K562 (cell line): ENCODE data around the gene CCL15. TPM values are rescaled to one million over a fixed set of nuclear protein-coding genes. Genes with fewer than 3 reads are reported as not detected.

Experiments
- ATAC-seq: fragments of 200-7000 bp; cut with Tn5 transposase; 3 replicates; pipeline ENCODE4 v1.9.1; 2020; ENCODE audit warnings: moderate library complexity
- BruUV-seq: library from RNA; stranded (reverse); fragments of 400-500 nt; replicated peaks from 2 replicates; lab custom pipeline; 2021; lab: Mats Ljungman, UMichigan
- CTCF ChIA-PET: fragments of 300-600 bp; formaldehyde crosslinking; extraction: SDS; loops from one replicate; lab custom pipeline; 2021; ENCODE audit warnings: low intra/inter-chr PET ratio; lab: Yijun Ruan, JAX
- POLR2A ChIA-PET: fragments of 300-600, 350-650 bp; sonication (Branson Sonifier 250); formaldehyde crosslinking; extraction: SDS; loops from one replicate; lab custom pipeline; 2021; ENCODE audit warnings: antibody characterized with exemption, inconsistent platforms; lab: Yijun Ruan, JAX
- DNase-seq, 4 experiments: peaks; one replicate each; pipeline versions ENCODE4 v3.0.0 to v3.0.0-alpha.2; 2011 to 2018; ENCODE audit warnings: low spot score in 3 of 4, mixed read lengths in 3 of 4; ENCODE audit errors: extremely low read depth in 1 of 4
- FAIRE-seq: peaks from 2 replicates; lab custom pipeline; 2011; peaks lifted over from hg19 to GRCh38; lab: Jason Lieb, UNC
- H2AFZ ChIP-seq: 2 replicates; pipeline ENCODE4 v1.6.0; 2011; ENCODE audit warnings: low read depth, low read length, control low read depth, inconsistent platforms
- H3K27ac ChIP-seq: fragments of 200-600 bp; 3 replicates; pipeline ENCODE4 v1.8.0; 2011; ENCODE audit warnings: low read depth, mild to moderate bottlenecking, control low read depth, inconsistent platforms, low read length, moderate library complexity, mixed read lengths; ENCODE audit errors: extremely low read depth
- H3K27me3 ChIP-seq, 2 experiments: fragments of 300-600 bp in 1 of 2; 2 replicates in 1 of 2; 3 replicates in 1 of 2; pipeline versions ENCODE4 v1.6.0 to v1.8.0; 2011; ENCODE audit warnings: inconsistent platforms in 2 of 2, low read length in 2 of 2, mild to moderate bottlenecking in 1 of 2, mixed read lengths in 1 of 2, moderate library complexity in 1 of 2; ENCODE audit not compliant: control insufficient read depth in 2 of 2, insufficient read depth in 2 of 2
- H3K36me3 ChIP-seq: fragments of 300-600 bp; 3 replicates; pipeline ENCODE4 v1.8.0; 2011; ENCODE audit warnings: mild to moderate bottlenecking, low read length, inconsistent platforms; ENCODE audit not compliant: control insufficient read depth, insufficient read depth
- H3K4me1 ChIP-seq, 2 experiments: fragments of 200-600 bp in 1 of 2; replicated peaks in 1 of 2; 2 replicates in 1 of 2; 3 replicates in 1 of 2; pipeline versions ENCODE4 v1.5.1 to v1.8.0; 2011; ENCODE audit warnings: inconsistent platforms in 2 of 2, low read length in 2 of 2, mild to moderate bottlenecking in 1 of 2, mixed read lengths in 1 of 2, moderate library complexity in 1 of 2; ENCODE audit not compliant: control insufficient read depth in 2 of 2, insufficient read depth in 2 of 2
- H3K4me2 ChIP-seq: 2 replicates; pipeline ENCODE4 v1.6.1; 2011; ENCODE audit warnings: low read length, control low read depth, inconsistent platforms, mixed read lengths; ENCODE audit not compliant: insufficient read depth
- H3K4me3 ChIP-seq: fragments of 200-600 bp; sonication (generic), shearing (Covaris generic); 2 replicates; pipeline ENCODE4 v1.5.1; 2016; ENCODE audit warnings: control low read depth, inconsistent platforms
- H3K79me2 ChIP-seq: fragments of 200-600 bp; 3 replicates; pipeline ENCODE4 v1.8.0; 2011; ENCODE audit warnings: low read length, inconsistent platforms; ENCODE audit not compliant: control insufficient read depth, insufficient read depth
- H3K9ac ChIP-seq, 2 experiments: 2 replicates each; pipeline versions ENCODE4 v1.6.0 to v1.6.1; 2011; ENCODE audit warnings: low read depth in 2 of 2, low read length in 2 of 2, control low read depth in 1 of 2, inconsistent platforms in 1 of 2, mild to moderate bottlenecking in 1 of 2, mixed read lengths in 1 of 2; ENCODE audit not compliant: insufficient read depth in 1 of 2
- H3K9me1 ChIP-seq: one replicate; pipeline ENCODE4 v1.6.0; 2011; ENCODE audit warnings: inconsistent platforms, mild to moderate bottlenecking, low read length, moderate library complexity; ENCODE audit not compliant: control insufficient read depth, insufficient read depth
- H3K9me3 ChIP-seq: replicated peaks from 2 replicates; pipeline ENCODE4 v1.5.1; 2011; ENCODE audit warnings: low read depth, low read length, inconsistent platforms; ENCODE audit not compliant: control insufficient read depth, insufficient read depth
- H4K20me1 ChIP-seq: replicated peaks from 2 replicates; pipeline ENCODE4 v1.6.1; 2011; ENCODE audit warnings: low read length, inconsistent platforms, mixed read lengths; ENCODE audit not compliant: control insufficient read depth, insufficient read depth
- ATF3 ChIP-seq, 2 experiments: fragments of 450-650 bp in 1 of 2; sonication (generic) in 1 of 2; formaldehyde crosslinking in 1 of 2; IDR thresholded peaks in 1 of 2; conservative IDR thresholded peaks in 1 of 2; 2 replicates each; pipeline versions ENCODE4 v1.6.1 to v1.8.1; 2016 to 2023; ENCODE audit warnings: mild to moderate bottlenecking in 2 of 2, moderate library complexity in 2 of 2, inconsistent platforms in 1 of 2, missing genetic modification reagents in 1 of 2
- CEBPB ChIP-seq: fragments of 450-650 bp; IDR thresholded peaks from 2 replicates; pipeline ENCODE4 v1.6.1; 2016; ENCODE audit warnings: missing genetic modification characterization, missing compliant biosample characterization
- CGGBP1 ChIP-seq: fragments of 250-450 bp; sonication (Bioruptor Pico); IDR thresholded peaks from 2 replicates; pipeline ENCODE4 v1.9.0; 2021; ENCODE audit warnings: mild to moderate bottlenecking
- CREBBP ChIP-seq: IDR thresholded peaks from one replicate; pipeline ENCODE4 v1.6.1; 2012; ENCODE audit warnings: low read depth, mild to moderate bottlenecking, control low read depth, inconsistent platforms, low read length
- KDM4B ChIP-seq, 2 experiments: fragments of 450-650 bp in 1 of 2; sonication (generic) in 1 of 2; IDR thresholded peaks; 2 replicates each; pipeline ENCODE4 v1.6.1; 2016 to 2017; ENCODE audit warnings: borderline replicate concordance in 2 of 2, antibody characterized with exemption in 1 of 2, low read depth in 1 of 2, mild to moderate bottlenecking in 1 of 2
- NCOR1 ChIP-seq: fragments of 450-650 bp; IDR thresholded peaks from 2 replicates; pipeline ENCODE4 v1.6.1; 2016; ENCODE audit warnings: mild to moderate bottlenecking, moderate library complexity
- PTRF ChIP-seq: fragments of 450-650 bp; IDR thresholded peaks from 2 replicates; pipeline ENCODE4 v1.6.1; 2016; ENCODE audit warnings: mild to moderate bottlenecking, missing genetic modification characterization, missing compliant biosample characterization
- RBM14 ChIP-seq: fragments of 200-400 bp; formaldehyde crosslinking; IDR thresholded peaks from 2 replicates; pipeline ENCODE4 v1.6.1; 2018; ENCODE audit warnings: low read depth, mild to moderate bottlenecking, low read length, moderate library complexity, borderline replicate concordance; ENCODE audit not compliant: insufficient read depth
- SMAD2 ChIP-seq: fragments of 150-350 bp; IDR thresholded peaks from 2 replicates; pipeline ENCODE4 v1.6.1; 2014; ENCODE audit warnings: low read depth, mild to moderate bottlenecking, low read length
- TEAD1 ChIP-seq, 2 experiments: fragments of 450-650 bp in 1 of 2; sonication (generic) in 1 of 2; formaldehyde crosslinking; IDR thresholded peaks; 2 replicates each; pipeline versions ENCODE4 v1.4.0 to v1.8.0; 2020 to 2022; ENCODE audit warnings: mild to moderate bottlenecking in 2 of 2, missing genetic modification reagents in 1 of 2
- ZBTB7A ChIP-seq: IDR thresholded peaks from 2 replicates; pipeline ENCODE4 v1.6.1; 2011; ENCODE audit warnings: low read depth, mild to moderate bottlenecking, low read length, moderate library complexity, borderline replicate concordance; ENCODE audit not compliant: control insufficient read depth
- ZNF354B ChIP-seq: fragments of 250-450 bp; sonication (Bioruptor Pico); IDR thresholded peaks from 2 replicates; pipeline ENCODE4 v1.4.0; 2020
- WGBS: fragments of 100-300 bp; shearing (Covaris generic); methylation state at CpG from one replicate; pipeline ENCODE4 v1.1.6; 2016; ENCODE audit warnings: low coverage, mixed read lengths; ENCODE audit not compliant: insufficient coverage; ENCODE audit errors: missing lambda C conversion rate; 5-methylcytosine and 5-hydroxymethylcytosine counted together
- in situ Hi-C: fragments of 300-500 bp; cut with MboI; formaldehyde crosslinking; loops from 4 replicates; pipeline ENCODE4 v1.15.0; 2018; ENCODE audit warnings: inconsistent platforms, mixed read lengths
- intact Hi-C: fragments of 100-400 bp; cut with micrococcal nuclease; formaldehyde crosslinking; loops from 2 replicates; pipeline ENCODE4 v1.14.2; 2022
- polyA plus RNA-seq, 8 experiments: library from polyadenylated mRNA; depleted of rRNA in 4 of 8; stranded (reverse) in 5 of 8; unstranded in 3 of 8; fragments of >200 nt; fragmentation: Nextera tagmentation in 2 of 8; fragmentation: Illumina TruSeq in 1 of 8; extraction: Ambion mirVana in 2 of 8; extraction: Trizol in 1 of 8; gene quantifications; 2 replicates each; pipeline versions ENCODE4 v1.2.1 to v1.2.3, GENCODE V29; 2011 to 2014; ENCODE audit warnings: inconsistent platforms in 1 of 8, missing spikeins in 1 of 8
- total RNA-seq, 7 experiments: library from RNA; depleted of rRNA in 6 of 7; stranded (reverse); fragments of >200 nt in 6 of 7; fragmentation: Illumina TruSeq in 2 of 7; extraction: Trizol in 2 of 7; gene quantifications; 2 replicates each; pipeline versions ENCODE4 v1.2.1 to v1.2.3, GENCODE V29; 2011 to 2021; ENCODE audit warnings: low replicate concordance in 1 of 7
- TF ChIP-seq, protein P1 (sequence below): fragments of 450-650 bp; IDR thresholded peaks from 2 replicates; pipeline ENCODE4 v1.6.1; 2016; ENCODE audit warnings: borderline replicate concordance
- TF ChIP-seq, protein P2 (sequence below): fragments of 250-450 bp; sonication (Bioruptor Pico); IDR thresholded peaks from 2 replicates; pipeline ENCODE4 v1.5.0; 2021; ENCODE audit warnings: mild to moderate bottlenecking, borderline replicate concordance
- TF ChIP-seq, protein P3 (sequence below), 2 experiments: fragments of 450-650 bp in 1 of 2; sonication (generic) in 1 of 2; formaldehyde crosslinking; conservative IDR thresholded peaks; 2 replicates each; pipeline versions ENCODE4 v1.4.0 to v1.8.1; 2020 to 2022; ENCODE audit warnings: mild to moderate bottlenecking in 1 of 2, missing genetic modification reagents in 1 of 2

CCL15 gene
- total and polyA plus RNA-seq, 9 of the 15 experiments (the other 6 are each of a cell fraction or from before 2014, with no cell fraction given) = not detected

DNA sequence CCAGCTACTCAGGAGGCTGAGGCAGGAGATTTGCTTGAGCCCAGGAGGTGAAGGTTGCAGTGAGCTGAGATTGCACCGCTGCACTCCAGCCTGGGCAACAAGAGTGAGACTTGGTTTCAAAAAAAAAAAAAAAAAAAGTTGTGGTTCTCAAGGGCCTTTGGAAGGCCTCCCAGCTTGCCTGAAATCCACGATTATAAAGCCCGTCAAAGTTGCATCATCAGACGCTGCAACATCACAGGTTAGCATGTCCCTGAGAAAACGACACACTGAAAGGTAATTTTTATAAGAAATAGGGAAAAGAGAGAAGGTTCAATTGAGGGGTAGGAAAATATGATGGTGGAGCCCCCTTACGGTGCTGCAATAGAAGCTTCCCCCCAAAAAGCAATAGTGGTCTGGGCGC is 53.3 kb downstream of the CCL15 start:
- no TSS peak for BruUV-seq
- ChIA-PET CTCF (no interaction called here), POLR2A (interaction anchor here (0.6 kb wide), 2 partner anchors 72 to 165 kb away, joined by 3 read pairs; no protein-coding TSS in a partner anchor)
- 0 out of 5 replicates have a peak, but pooled peaks cover 0 to under 1% of the 10 kb centered on the region in 2 experiments for H3K27me3 ChIP-seq
- peaks cover 5 to 7% of the 10 kb centered on the region in 2 experiments; a peak in 3 of 5 replicates for H3K4me1 ChIP-seq
- intact Hi-C loops = loop anchor here (10.0 kb wide), 1 partner anchor 183 kb away; the partner anchor contains the start of gene C17orf50
- H3K4me3 ChIP-seq = no peak overlapping the region
- no peak overlapping the region for H2AFZ ChIP-seq
- H3K79me2 ChIP-seq = no peaks in the 10 kb centered on the region
- no peak for ATAC-seq
- no peak overlapping the region for H3K9ac ChIP-seq
- in situ Hi-C loops = no loop called here
- no peak for DNase-seq
- no peak overlapping the region for H3K27ac ChIP-seq
- no peaks in the 10 kb centered on the region for H3K9me1 ChIP-seq
- H3K9me3 ChIP-seq = no peaks in the 10 kb centered on the region
- 48% methylated on average over 7 of the region's 7 CpGs for WGBS
- no peak for FAIRE-seq
- H3K36me3 ChIP-seq = no peaks in the 10 kb centered on the region
- H4K20me1 ChIP-seq = 0 out of 2 replicates have a peak, but pooled peaks cover 3% of the 10 kb centered on the region
- H3K4me2 ChIP-seq = no peak overlapping the region
- no peak for TF ChIP-seq RBM14
- no peak for TF ChIP-seq NCOR1
- TF ChIP-seq, protein P1, sequence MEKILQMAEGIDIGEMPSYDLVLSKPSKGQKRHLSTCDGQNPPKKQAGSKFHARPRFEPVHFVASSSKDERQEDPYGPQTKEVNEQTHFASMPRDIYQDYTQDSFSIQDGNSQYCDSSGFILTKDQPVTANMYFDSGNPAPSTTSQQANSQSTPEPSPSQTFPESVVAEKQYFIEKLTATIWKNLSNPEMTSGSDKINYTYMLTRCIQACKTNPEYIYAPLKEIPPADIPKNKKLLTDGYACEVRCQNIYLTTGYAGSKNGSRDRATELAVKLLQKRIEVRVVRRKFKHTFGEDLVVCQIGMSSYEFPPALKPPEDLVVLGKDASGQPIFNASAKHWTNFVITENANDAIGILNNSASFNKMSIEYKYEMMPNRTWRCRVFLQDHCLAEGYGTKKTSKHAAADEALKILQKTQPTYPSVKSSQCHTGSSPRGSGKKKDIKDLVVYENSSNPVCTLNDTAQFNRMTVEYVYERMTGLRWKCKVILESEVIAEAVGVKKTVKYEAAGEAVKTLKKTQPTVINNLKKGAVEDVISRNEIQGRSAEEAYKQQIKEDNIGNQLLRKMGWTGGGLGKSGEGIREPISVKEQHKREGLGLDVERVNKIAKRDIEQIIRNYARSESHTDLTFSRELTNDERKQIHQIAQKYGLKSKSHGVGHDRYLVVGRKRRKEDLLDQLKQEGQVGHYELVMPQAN = no peak
- TF ChIP-seq, protein P2, sequence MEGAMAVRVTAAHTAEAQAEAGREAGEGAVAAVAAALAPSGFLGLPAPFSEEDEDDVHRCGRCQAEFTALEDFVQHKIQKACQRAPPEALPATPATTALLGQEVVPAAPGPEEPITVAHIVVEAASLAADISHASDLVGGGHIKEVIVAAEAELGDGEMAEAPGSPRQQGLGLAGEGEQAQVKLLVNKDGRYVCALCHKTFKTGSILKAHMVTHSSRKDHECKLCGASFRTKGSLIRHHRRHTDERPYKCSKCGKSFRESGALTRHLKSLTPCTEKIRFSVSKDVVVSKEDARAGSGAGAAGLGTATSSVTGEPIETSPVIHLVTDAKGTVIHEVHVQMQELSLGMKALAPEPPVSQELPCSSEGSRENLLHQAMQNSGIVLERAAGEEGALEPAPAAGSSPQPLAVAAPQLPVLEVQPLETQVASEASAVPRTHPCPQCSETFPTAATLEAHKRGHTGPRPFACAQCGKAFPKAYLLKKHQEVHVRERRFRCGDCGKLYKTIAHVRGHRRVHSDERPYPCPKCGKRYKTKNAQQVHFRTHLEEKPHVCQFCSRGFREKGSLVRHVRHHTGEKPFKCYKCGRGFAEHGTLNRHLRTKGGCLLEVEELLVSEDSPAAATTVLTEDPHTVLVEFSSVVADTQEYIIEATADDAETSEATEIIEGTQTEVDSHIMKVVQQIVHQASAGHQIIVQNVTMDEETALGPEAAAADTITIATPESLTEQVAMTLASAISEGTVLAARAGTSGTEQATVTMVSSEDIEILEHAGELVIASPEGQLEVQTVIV (CRISPR knock-in tag) = no peak
- peak; percentile 81 for TF ChIP-seq ATF3 (IDR thresholded peaks at IDR 0.05)
- TF ChIP-seq ATF3 (CRISPR knock-in tag; conservative IDR thresholded peaks at IDR 0.05) = no peak
- TF ChIP-seq TEAD1 (CRISPR knock-in tag; IDR thresholded peaks at IDR 0.05) = no peak
- TF ChIP-seq KDM4B (IDR thresholded peaks at IDR 0.05; ENCODE audit: borderline replicate concordance in 2 of 2, low read depth in 1 of 2) = no peak
- TF ChIP-seq CREBBP = no peak
- no peak for TF ChIP-seq ZNF354B (CRISPR knock-in tag)
- no peak for TF ChIP-seq CGGBP1 (CRISPR knock-in tag)
- TF ChIP-seq, protein P3, sequence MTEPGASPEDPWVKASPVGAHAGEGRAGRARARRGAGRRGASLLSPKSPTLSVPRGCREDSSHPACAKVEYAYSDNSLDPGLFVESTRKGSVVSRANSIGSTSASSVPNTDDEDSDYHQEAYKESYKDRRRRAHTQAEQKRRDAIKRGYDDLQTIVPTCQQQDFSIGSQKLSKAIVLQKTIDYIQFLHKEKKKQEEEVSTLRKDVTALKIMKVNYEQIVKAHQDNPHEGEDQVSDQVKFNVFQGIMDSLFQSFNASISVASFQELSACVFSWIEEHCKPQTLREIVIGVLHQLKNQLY (CRISPR knock-in tag; conservative IDR thresholded peaks at IDR 0.05) = no peak
- TF ChIP-seq CEBPB (tag) = 0 out of 2 replicates have a peak, but pooled peaks have one; percentile 26
- no peak for TF ChIP-seq ZBTB7A
- no peak for TF ChIP-seq PTRF
- TF ChIP-seq SMAD2 = no peak
